22Rv1 (cell line): ENCODE data around the gene PYGO2.

Source experiments
- CTCF ChIP-seq: fragments of 450-650 bp; IDR thresholded peaks from 2 replicates; pipeline ENCODE4 v1.5.1; 2017; ENCODE audit warnings: mild to moderate bottlenecking
- ZFX ChIP-seq: fragments of 450-650 bp; IDR thresholded peaks from 2 replicates; pipeline ENCODE4 v1.6.1; 2017; ENCODE audit warnings: antibody characterized with exemption, borderline replicate concordance

- TF ChIP-seq CTCF (no peak), ZFX (no peak)
These were observed 8.9 kb downstream of the PYGO2 start for GRCh38 chr1:154952664-154953063.
